HEK293 (cell line): ENCODE measurements around the gene CTCF.
"Not testable (repeated sequence)": the region's sequence is repeated elsewhere in the genome, so short reads cannot be mapped to it uniquely, and the experiment has no call there.

Experiments
- CTCF ChIA-PET: fragments of 350-600 bp; formaldehyde crosslinking; extraction: SDS; loops from one replicate; lab custom pipeline; 2021; ENCODE audit warnings: antibody characterized with exemption; lab: Yijun Ruan, JAX
- POLR2A ChIA-PET: fragments of 300-600 bp; formaldehyde crosslinking; extraction: SDS; loops from one replicate; lab custom pipeline; 2020; ENCODE audit warnings: antibody characterized with exemption, inconsistent platforms; lab: Yijun Ruan, JAX
- H3K27ac ChIP-seq: fragments of 200-500 bp; sonication (Bioruptor generic); 2 replicates; pipeline ENCODE4 v1.5.1; 2014; ENCODE audit warnings: low read depth, low read length, control low read depth, inconsistent platforms; ENCODE audit errors: extremely low read depth
- H3K36me3 ChIP-seq, 2 experiments: fragments of 200-500 bp in 1 of 2; sonication (Bioruptor generic) in 1 of 2; 1 replicate in 1 of 2; 2 replicates in 1 of 2; pipeline ENCODE4 v1.5.1; 2014 to 2017; ENCODE audit warnings: inconsistent platforms in 2 of 2, low read length in 2 of 2; ENCODE audit not compliant: control insufficient read depth in 2 of 2, insufficient read depth in 1 of 2
- H3K4me1 ChIP-seq: fragments of 200-500 bp; sonication (Bioruptor generic); 2 replicates; pipeline ENCODE4 v1.5.1; 2014; ENCODE audit warnings: mild to moderate bottlenecking, low read length, inconsistent platforms; ENCODE audit not compliant: control insufficient read depth, insufficient read depth
- H3K4me3 ChIP-seq: 2 replicates; pipeline ENCODE4 v1.5.1; 2011; ENCODE audit warnings: low read depth, mild to moderate bottlenecking, control low read depth, low read length, moderate library complexity
- H3K9me3 ChIP-seq: fragments of 200-500 bp; sonication (Bioruptor generic); 2 replicates; pipeline ENCODE4 v1.5.1; 2014; ENCODE audit warnings: low read depth, low read length, inconsistent platforms; ENCODE audit not compliant: control insufficient read depth, insufficient read depth
- KLF7 ChIP-seq: fragments of 450-650 bp; formaldehyde crosslinking; IDR thresholded peaks from 2 replicates; pipeline ENCODE4 v1.5.1; 2016; ENCODE audit warnings: missing biosample characterization, missing genetic modification characterization, borderline replicate concordance
- YY1 ChIP-seq: fragments of 450-650 bp; formaldehyde crosslinking; IDR thresholded peaks from 2 replicates; pipeline ENCODE4 v1.5.1; 2018; ENCODE audit warnings: missing biosample characterization, missing genetic modification characterization
- ZBTB44 ChIP-seq: fragments of 450-650 bp; IDR thresholded peaks from 2 replicates; pipeline ENCODE4 v1.5.1; 2018; ENCODE audit warnings: missing biosample characterization, mild to moderate bottlenecking, missing genetic modification characterization
- ZBTB49 ChIP-seq: fragments of 450-650 bp; formaldehyde crosslinking; IDR thresholded peaks from 2 replicates; pipeline ENCODE4 v1.5.1; 2016; ENCODE audit warnings: missing biosample characterization, missing genetic modification characterization, low read depth
- ZNF121 ChIP-seq: fragments of 450-650 bp; formaldehyde crosslinking; IDR thresholded peaks from 2 replicates; pipeline ENCODE4 v1.5.1; 2016; ENCODE audit warnings: missing biosample characterization, missing genetic modification characterization
- ZNF148 ChIP-seq: fragments of 450-650 bp; formaldehyde crosslinking; IDR thresholded peaks from 2 replicates; pipeline ENCODE4 v1.5.0; 2017; ENCODE audit warnings: missing biosample characterization, missing genetic modification characterization, borderline replicate concordance
- ZNF184 ChIP-seq: fragments of 450-650 bp; IDR thresholded peaks from 2 replicates; pipeline ENCODE4 v1.5.1; 2018; ENCODE audit warnings: missing biosample characterization, mild to moderate bottlenecking, missing genetic modification characterization
- ZNF335 ChIP-seq: fragments of 450-650 bp; formaldehyde crosslinking; conservative IDR thresholded peaks from 2 replicates; pipeline ENCODE4 v1.5.1; 2016; ENCODE audit warnings: missing biosample characterization, missing genetic modification characterization
- ZNF416 ChIP-seq: fragments of 450-650 bp; formaldehyde crosslinking; IDR thresholded peaks from 2 replicates; pipeline ENCODE4 v1.5.1; 2016; ENCODE audit warnings: missing biosample characterization, missing genetic modification characterization
- ZNF596 ChIP-seq: fragments of 450-650 bp; IDR thresholded peaks from 2 replicates; pipeline ENCODE4 v1.5.0; 2018; ENCODE audit warnings: missing biosample characterization, mild to moderate bottlenecking, missing genetic modification characterization, moderate library complexity
- ZNF654 ChIP-seq: fragments of 450-650 bp; formaldehyde crosslinking; IDR thresholded peaks from 2 replicates; pipeline ENCODE4 v1.5.1; 2016; ENCODE audit warnings: low read depth, missing biosample characterization, missing genetic modification characterization
- ZXDB ChIP-seq: fragments of 450-650 bp; formaldehyde crosslinking; IDR thresholded peaks from 2 replicates; pipeline ENCODE4 v1.5.1; 2016; ENCODE audit warnings: missing biosample characterization, missing genetic modification characterization
- TF ChIP-seq, protein P1 (sequence below): fragments of 450-650 bp; formaldehyde crosslinking; IDR thresholded peaks from 2 replicates; pipeline ENCODE4 v1.5.1; 2016; ENCODE audit warnings: missing biosample characterization, missing genetic modification characterization
- TF ChIP-seq, protein P2 (sequence below): fragments of 450-650 bp; formaldehyde crosslinking; IDR thresholded peaks from 2 replicates; pipeline ENCODE4 v1.5.1; 2016; ENCODE audit warnings: missing biosample characterization, missing genetic modification characterization
- TF ChIP-seq, protein P3 (sequence below): fragments of 450-650 bp; formaldehyde crosslinking; IDR thresholded peaks from 2 replicates; pipeline ENCODE4 v1.5.1; 2016; ENCODE audit warnings: missing biosample characterization, missing genetic modification characterization

CTCF gene

DNA sequence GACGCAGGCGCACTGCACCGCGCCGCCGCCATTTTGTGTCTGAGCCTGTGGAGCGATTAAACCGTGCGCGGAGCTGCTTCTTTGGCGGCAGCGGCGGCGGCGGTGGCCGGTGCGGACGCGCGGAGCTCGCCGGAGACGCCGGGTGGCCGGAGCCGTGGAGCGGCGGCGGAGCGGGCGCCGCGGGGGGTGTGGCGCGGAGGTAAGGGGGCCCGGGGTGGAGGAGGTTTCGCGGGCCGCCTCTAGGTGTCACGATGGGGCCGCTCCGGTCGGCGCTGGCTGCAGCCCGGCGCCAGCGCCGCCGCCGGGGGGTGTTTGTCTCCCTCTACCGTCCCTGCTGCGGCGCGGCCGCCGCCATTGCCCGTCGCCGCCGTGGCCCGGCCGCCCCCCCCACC lies at the start of gene CTCF:
Gene CTCF, plus strand, starts transcription at position 1 of the 392 bp plus-strand sequence. CDS start 48,307 bp downstream, outside the sequence.
- Histone ChIP-seq H3K27ac (peak within 1 kb of the TSS; percentile 100), H3K4me3 (peak within 1 kb of the TSS; percentile 98), H3K9me3 (no peaks in the 10 kb centered on the region), H3K4me1 (peaks cover 9% of the 10 kb centered on the region; the same call in 1 of the 2 replicates), H3K36me3 (no peaks in the 10 kb centered on the region)
- ChIA-PET POLR2A (interaction anchor here (0.8 to 2.7 kb wide), 21 partner anchors 10 to 373 kb away, joined by 3 to 31 read pairs (median 6); partner anchors contain the start of genes ACD, ATP6V0D1, CARMIL2 and GFOD2), CTCF (interaction anchor here (0.6 to 3.0 kb wide), 13 partner anchors 11 to 1996 kb away, joined by 3 to 21 read pairs (median 4); partner anchors contain the start of gene CARMIL2)
- TF ChIP-seq ZBTB44 (tag by site-specific recombination) (0 out of 2 replicates have a peak, but pooled peaks have one; percentile 6), ZNF184 (tag by site-specific recombination) (no peak), YY1 (tag by site-specific recombination) (0 out of 2 replicates have a peak, but pooled peaks have one; percentile 27), ZBTB49 (tag by site-specific recombination) (no peak)

DNA sequence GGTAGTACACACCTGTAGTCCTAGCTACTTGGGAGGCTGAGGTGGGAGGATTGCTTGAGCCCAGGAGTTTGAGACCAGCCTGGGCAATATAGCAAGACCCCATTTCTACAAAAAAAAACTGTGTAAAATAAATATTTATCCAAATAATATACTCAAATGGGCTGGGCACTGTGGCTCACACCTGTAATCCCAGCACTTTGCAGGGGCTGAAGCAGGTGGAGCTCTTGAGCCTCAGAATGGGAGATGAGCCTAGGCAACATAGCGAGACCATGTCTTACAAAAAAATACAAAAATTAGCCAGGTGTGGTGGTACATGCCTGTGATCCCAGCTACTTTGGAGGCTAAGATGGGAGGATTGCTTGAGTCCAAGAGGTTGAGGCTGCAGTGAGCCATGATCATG lies 48.4 kb upstream of the CTCF start:
- peak; percentile 48; the same call in 1 of the 2 replicates for TF ChIP-seq ZNF121 (tag by site-specific recombination)
- H3K9me3 ChIP-seq, H3K4me3 ChIP-seq, H3K4me1 ChIP-seq, H3K36me3 ChIP-seq, H3K27ac ChIP-seq, POLR2A ChIA-PET: not testable (repeated sequence)
- CTCF ChIA-PET, result interaction anchor here (0.6 to 5.6 kb wide), 25 partner anchors 7 to 561 kb away, joined by 3 to 92 read pairs (median 4); partner anchors contain the start of genes ACD and ATP6V0D1

DNA sequence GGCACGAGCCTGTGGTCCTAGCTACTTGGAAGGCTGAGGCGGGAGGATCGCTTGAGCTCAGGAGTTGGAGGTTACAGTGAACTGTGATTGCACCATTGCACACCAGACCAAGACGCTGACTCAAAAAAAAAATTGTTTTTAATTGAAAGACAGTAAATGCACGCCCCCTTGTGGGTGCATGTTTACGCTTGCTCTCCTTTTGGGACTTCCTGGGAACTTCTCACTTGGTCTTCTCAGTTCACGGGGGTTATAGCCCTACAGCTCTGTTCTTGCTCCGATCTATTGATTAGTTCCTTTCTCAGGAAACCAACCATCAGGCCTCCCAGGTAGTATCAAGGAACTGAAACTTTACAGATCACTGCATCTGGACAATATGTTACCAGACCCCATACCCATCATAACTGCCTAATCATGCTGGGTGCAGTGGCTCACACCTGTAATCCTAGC lies 47.9 kb upstream of the CTCF start:
- Histone ChIP-seq H3K36me3 (no peaks in the 10 kb centered on the region), H3K9me3 (no peaks in the 10 kb centered on the region), H3K4me3 (no peak overlapping the region), H3K4me1 (no peaks in the 10 kb centered on the region), H3K27ac (no peak overlapping the region)
- CTCF ChIA-PET, result interaction anchor here (0.6 to 5.6 kb wide), 26 partner anchors 8 to 659 kb away, joined by 3 to 92 read pairs (median 4); partner anchors contain the start of genes ACD and ATP6V0D1
- POLR2A ChIA-PET, result interaction anchor here (0.6 kb wide), 1 partner anchor 361 kb away, joined by 4 read pairs; no protein-coding TSS in a partner anchor
- TF ChIP-seq ZNF596 (tag by site-specific recombination) (no peak), ZNF148 (tag by site-specific recombination) (no peak), KLF7 (tag by site-specific recombination) (no peak), ZNF416 (no peak), ZNF654 (tag by site-specific recombination) (peak; percentile 58), ZBTB44 (tag by site-specific recombination) (0 out of 2 replicates have a peak, but pooled peaks have one; percentile 28), ZNF335 (tag by site-specific recombination) (0 out of 2 replicates have a peak, but pooled peaks have one; percentile 11), ZXDB (tag by site-specific recombination) (0 out of 2 replicates have a peak, but pooled peaks have one; percentile 36)
- TF ChIP-seq, protein P1, sequence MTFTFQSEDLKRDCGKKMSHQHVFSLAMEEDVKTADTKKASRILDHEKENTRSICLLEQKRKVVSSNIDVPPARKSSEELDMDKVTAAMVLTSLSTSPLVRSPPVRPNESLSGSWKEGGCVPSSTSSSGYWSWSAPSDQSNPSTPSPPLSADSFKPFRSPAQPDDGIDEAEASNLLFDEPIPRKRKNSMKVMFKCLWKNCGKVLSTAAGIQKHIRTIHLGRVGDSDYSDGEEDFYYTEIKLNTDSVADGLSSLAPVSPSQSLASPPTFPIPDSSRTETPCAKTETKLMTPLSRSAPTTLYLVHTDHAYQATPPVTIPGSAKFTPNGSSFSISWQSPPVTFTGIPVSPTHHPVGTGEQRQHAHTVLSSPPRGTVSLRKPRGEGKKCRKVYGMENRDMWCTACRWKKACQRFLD (tag by site-specific recombination), result no peak
- TF ChIP-seq, protein P2, sequence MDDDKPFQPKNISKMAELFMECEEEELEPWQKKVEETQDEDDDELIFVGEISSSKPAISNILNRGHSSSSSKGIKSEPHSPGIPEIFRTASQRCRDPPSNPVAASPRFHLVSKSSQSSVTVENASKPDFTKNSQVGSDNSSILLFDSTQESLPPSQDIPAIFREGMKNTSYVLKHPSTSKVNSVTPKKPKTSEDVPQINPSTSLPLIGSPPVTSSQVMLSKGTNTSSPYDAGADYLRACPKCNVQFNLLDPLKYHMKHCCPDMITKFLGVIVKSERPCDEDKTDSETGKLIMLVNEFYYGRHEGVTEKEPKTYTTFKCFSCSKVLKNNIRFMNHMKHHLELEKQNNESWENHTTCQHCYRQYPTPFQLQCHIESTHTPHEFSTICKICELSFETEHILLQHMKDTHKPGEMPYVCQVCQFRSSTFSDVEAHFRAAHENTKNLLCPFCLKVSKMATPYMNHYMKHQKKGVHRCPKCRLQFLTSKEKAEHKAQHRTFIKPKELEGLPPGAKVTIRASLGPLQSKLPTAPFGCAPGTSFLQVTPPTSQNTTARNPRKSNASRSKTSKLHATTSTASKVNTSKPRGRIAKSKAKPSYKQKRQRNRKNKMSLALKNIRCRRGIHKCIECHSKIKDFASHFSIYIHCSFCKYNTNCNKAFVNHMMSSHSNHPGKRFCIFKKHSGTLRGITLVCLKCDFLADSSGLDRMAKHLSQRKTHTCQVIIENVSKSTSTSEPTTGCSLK (tag by site-specific recombination), result no peak
- TF ChIP-seq, protein P3, sequence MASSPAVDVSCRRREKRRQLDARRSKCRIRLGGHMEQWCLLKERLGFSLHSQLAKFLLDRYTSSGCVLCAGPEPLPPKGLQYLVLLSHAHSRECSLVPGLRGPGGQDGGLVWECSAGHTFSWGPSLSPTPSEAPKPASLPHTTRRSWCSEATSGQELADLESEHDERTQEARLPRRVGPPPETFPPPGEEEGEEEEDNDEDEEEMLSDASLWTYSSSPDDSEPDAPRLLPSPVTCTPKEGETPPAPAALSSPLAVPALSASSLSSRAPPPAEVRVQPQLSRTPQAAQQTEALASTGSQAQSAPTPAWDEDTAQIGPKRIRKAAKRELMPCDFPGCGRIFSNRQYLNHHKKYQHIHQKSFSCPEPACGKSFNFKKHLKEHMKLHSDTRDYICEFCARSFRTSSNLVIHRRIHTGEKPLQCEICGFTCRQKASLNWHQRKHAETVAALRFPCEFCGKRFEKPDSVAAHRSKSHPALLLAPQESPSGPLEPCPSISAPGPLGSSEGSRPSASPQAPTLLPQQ (tag by site-specific recombination), result peak; percentile 40; the same call in 1 of the 2 replicates
